ENCODE data around the gene RNF39. TPM values are rescaled to one million over a fixed set of nuclear protein-coding genes. Genes with fewer than 3 reads are reported as not detected.
A peak's percentile ranks its signal among the peaks of the same experiment; 100 is the strongest.

RNF39 gene
- total and polyA plus RNA-seq, 2 of the 13 experiments (the other 11 are each of a cell fraction or from before 2014, with no cell fraction given): 0.13 to 1.8 TPM

- FAIRE-seq (no peak), DNase-seq (ENCODE audit: low spot score) (peak; percentile 30), ATAC-seq (peak; percentile 19)
- Histone ChIP-seq H4K20me1 (ENCODE audit: insufficient read depth, low read length) (no peaks in the 10 kb centered on the region), H3K79me2 (ENCODE audit: insufficient read depth, low read length) (no peaks in the 10 kb centered on the region), H2AFZ (ENCODE audit: low read length) (peak overlapping the region; percentile 66), H3K4me3 (replicated peaks in 1 of 3; ENCODE audit: insufficient read depth in 1 of 3, low read depth in 2 of 3, low read length in 3 of 3) (peak overlapping the region in 1 of 3 experiments; percentile 35; a peak in 2 of 6 replicates), H3K4me2 (ENCODE audit: low read depth, low read length) (peak overlapping the region; percentile 61), H3K9me3 (ENCODE audit: low read length) (no peaks in the 10 kb centered on the region), H3K9ac (ENCODE audit: insufficient read depth, low read depth, low read length) (peak overlapping the region; percentile 0; the same call in 1 of the 2 replicates), H3K4me1 (ENCODE audit: insufficient read depth, low read length) (peaks cover 55% of the 10 kb centered on the region), H3K27me3 (ENCODE audit: control insufficient read depth in 1 of 2, insufficient read depth in 2 of 2, low read length in 2 of 2) (peaks cover 2 to 28% of the 10 kb centered on the region in 2 experiments; a peak in 3 of 5 replicates), H3K36me3 (replicated peaks in 1 of 2; ENCODE audit: control insufficient read depth in 1 of 2, insufficient read depth in 2 of 2, low read length in 2 of 2) (no peaks in the 10 kb centered on the region), H3K27ac (ENCODE audit: extremely low read length, insufficient read depth, low read length) (no peak overlapping the region)
- in situ Hi-C loops (cut with HindIII; ENCODE audit: extremely low pct_ligation_motif_present, low pct_unique_long_range_greater_than_20kb): no loop called here
- 16% methylated on average over 11 of the region's 11 CpGs for WGBS (ENCODE audit: low lambda C conversion rate)
- intact Hi-C loops (cut with micrococcal nuclease; ENCODE audit: unreplicated experiment): no loop called here
- no TSS peak for BruUV-seq (replicated peaks)
- ChIA-PET CTCF (ENCODE audit: low intra/inter-chr PET ratio, low total read pairs) (no interaction called here), POLR2A (interaction anchor here (1.1 to 2.3 kb wide), 3 partner anchors 10 to 31 kb away, joined by 4 to 13 read pairs (median 4); partner anchors contain the start of genes POLR1H and PPP1R11)
- TF ChIP-seq ZNF430 (CRISPR knock-in tag; IDR thresholded peaks at IDR 0.05): no peak
- TF ChIP-seq ZNF20 (CRISPR knock-in tag; IDR thresholded peaks at IDR 0.05): no peak
- peak; percentile 49; the same call in 1 of the 2 replicates for TF ChIP-seq CBX5 (CRISPR knock-in tag; IDR thresholded peaks at IDR 0.05; ENCODE audit: borderline replicate concordance)
- TF ChIP-seq, protein P1, sequence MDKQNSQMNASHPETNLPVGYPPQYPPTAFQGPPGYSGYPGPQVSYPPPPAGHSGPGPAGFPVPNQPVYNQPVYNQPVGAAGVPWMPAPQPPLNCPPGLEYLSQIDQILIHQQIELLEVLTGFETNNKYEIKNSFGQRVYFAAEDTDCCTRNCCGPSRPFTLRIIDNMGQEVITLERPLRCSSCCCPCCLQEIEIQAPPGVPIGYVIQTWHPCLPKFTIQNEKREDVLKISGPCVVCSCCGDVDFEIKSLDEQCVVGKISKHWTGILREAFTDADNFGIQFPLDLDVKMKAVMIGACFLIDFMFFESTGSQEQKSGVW (CRISPR knock-in tag; IDR thresholded peaks at IDR 0.05; ENCODE audit: borderline replicate concordance): no peak
- no peak for TF ChIP-seq ZFP62 (CRISPR knock-in tag; IDR thresholded peaks at IDR 0.05)
- TF ChIP-seq ZNF468 (CRISPR knock-in tag; IDR thresholded peaks at IDR 0.05): no peak
- no peak for TF ChIP-seq THYN1 (CRISPR knock-in tag; IDR thresholded peaks at IDR 0.05; ENCODE audit: borderline replicate concordance, low read depth)
- no peak for TF ChIP-seq GMEB2 (CRISPR knock-in tag; IDR thresholded peaks at IDR 0.05; ENCODE audit: low read depth)
- TF ChIP-seq HMG20B (CRISPR knock-in tag; conservative IDR thresholded peaks at IDR 0.05): no peak
- TF ChIP-seq FOXA3 (CRISPR knock-in tag; IDR thresholded peaks at IDR 0.05): no peak
- no peak for TF ChIP-seq ZMYM4 (CRISPR knock-in tag; IDR thresholded peaks at IDR 0.05)
- no peak for TF ChIP-seq CBX2 (IDR thresholded peaks at IDR 0.05; ENCODE audit: low read depth, low read length)
- TF ChIP-seq CBX2 (CRISPR knock-in tag; IDR thresholded peaks at IDR 0.05; ENCODE audit: low read depth): peak; percentile 30; the same call in 1 of the 2 replicates
- TF ChIP-seq ZNF75D (CRISPR knock-in tag; IDR thresholded peaks at IDR 0.05; ENCODE audit: borderline replicate concordance): no peak
- TF ChIP-seq ETV6 (CRISPR knock-in tag; conservative IDR thresholded peaks at IDR 0.05): no peak
- no peak for TF ChIP-seq ZFP82 (CRISPR knock-in tag; IDR thresholded peaks at IDR 0.05; ENCODE audit: borderline replicate concordance)
- no peak for TF ChIP-seq RCOR2 (CRISPR knock-in tag; IDR thresholded peaks at IDR 0.05)
- no peak for TF ChIP-seq DNMT1 (CRISPR knock-in tag; IDR thresholded peaks at IDR 0.05)
- TF ChIP-seq ZMYM2 (CRISPR knock-in tag; IDR thresholded peaks at IDR 0.05): no peak
- TF ChIP-seq, protein P2, sequence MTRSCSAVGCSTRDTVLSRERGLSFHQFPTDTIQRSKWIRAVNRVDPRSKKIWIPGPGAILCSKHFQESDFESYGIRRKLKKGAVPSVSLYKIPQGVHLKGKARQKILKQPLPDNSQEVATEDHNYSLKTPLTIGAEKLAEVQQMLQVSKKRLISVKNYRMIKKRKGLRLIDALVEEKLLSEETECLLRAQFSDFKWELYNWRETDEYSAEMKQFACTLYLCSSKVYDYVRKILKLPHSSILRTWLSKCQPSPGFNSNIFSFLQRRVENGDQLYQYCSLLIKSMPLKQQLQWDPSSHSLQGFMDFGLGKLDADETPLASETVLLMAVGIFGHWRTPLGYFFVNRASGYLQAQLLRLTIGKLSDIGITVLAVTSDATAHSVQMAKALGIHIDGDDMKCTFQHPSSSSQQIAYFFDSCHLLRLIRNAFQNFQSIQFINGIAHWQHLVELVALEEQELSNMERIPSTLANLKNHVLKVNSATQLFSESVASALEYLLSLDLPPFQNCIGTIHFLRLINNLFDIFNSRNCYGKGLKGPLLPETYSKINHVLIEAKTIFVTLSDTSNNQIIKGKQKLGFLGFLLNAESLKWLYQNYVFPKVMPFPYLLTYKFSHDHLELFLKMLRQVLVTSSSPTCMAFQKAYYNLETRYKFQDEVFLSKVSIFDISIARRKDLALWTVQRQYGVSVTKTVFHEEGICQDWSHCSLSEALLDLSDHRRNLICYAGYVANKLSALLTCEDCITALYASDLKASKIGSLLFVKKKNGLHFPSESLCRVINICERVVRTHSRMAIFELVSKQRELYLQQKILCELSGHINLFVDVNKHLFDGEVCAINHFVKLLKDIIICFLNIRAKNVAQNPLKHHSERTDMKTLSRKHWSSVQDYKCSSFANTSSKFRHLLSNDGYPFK (CRISPR knock-in tag; IDR thresholded peaks at IDR 0.05; ENCODE audit: borderline replicate concordance): no peak
These were observed 16.2 kb upstream of the RNF39 start for GRCh38 chr6:30091577-30092381.

Data from HepG2 (cell line).